H1 (cell line): ENCODE measurements around the gene MEF2D. TPM values are rescaled to one million over a fixed set of nuclear protein-coding genes. Genes with fewer than 3 reads are reported as not detected.
A peak's percentile ranks its signal among the peaks of the same experiment; 100 is the strongest.

Experiments
- CTCF ChIA-PET: fragments of 300-600 bp; sonication (Branson Sonifier 250); formaldehyde crosslinking; loops from one replicate; lab custom pipeline; 2021; ENCODE audit not compliant: partially characterized antibody; lab: Charles Lee
- POLR2A ChIA-PET: fragments of 300-600 bp; sonication (Branson Sonifier 250); formaldehyde crosslinking; loops from one replicate; lab custom pipeline; 2021; ENCODE audit warnings: inconsistent platforms; ENCODE audit not compliant: partially characterized antibody; lab: Charles Lee
- DNase-seq, 2 experiments: peaks; one replicate each; pipeline versions ENCODE4 v3.0.0 to v3.0.0-alpha.2; 2010 to 2022; ENCODE audit warnings: low spot score in 2 of 2, low read depth in 1 of 2, mixed read lengths in 1 of 2
- FAIRE-seq: peaks from 2 replicates; lab custom pipeline; 2011; peaks lifted over from hg19 to GRCh38; lab: Jason Lieb, UNC
- H2AFZ ChIP-seq: 2 replicates; pipeline ENCODE4 v1.8.1; 2012; ENCODE audit warnings: low read length, inconsistent platforms
- H2AK5ac ChIP-seq: 2 replicates; pipeline ENCODE4 v1.6.1; 2013; ENCODE audit warnings: low read depth, low read length
- H2BK120ac ChIP-seq: replicated peaks from 2 replicates; pipeline ENCODE3; 2013; ENCODE audit warnings: low read depth, low read length, inconsistent platforms
- H2BK12ac ChIP-seq: 2 replicates; pipeline ENCODE4 v1.6.1; 2013; ENCODE audit warnings: low read depth, low read length
- H2BK15ac ChIP-seq: 2 replicates; pipeline ENCODE4 v1.6.1; 2013; ENCODE audit warnings: low read length
- H2BK20ac ChIP-seq: 2 replicates; pipeline ENCODE4 v1.6.1; 2013; ENCODE audit warnings: low read length
- H2BK5ac ChIP-seq: 2 replicates; pipeline ENCODE4 v1.6.1; 2013; ENCODE audit warnings: low read depth, low read length
- H3K14ac ChIP-seq: 2 replicates; pipeline ENCODE4 v1.6.1; 2013; ENCODE audit warnings: inconsistent platforms; ENCODE audit not compliant: insufficient read length
- H3K18ac ChIP-seq: 2 replicates; pipeline ENCODE4 v1.6.1; 2013; ENCODE audit warnings: low read length; ENCODE audit errors: extremely low read depth
- H3K23ac ChIP-seq: 2 replicates; pipeline ENCODE4 v1.6.1; 2013; ENCODE audit warnings: inconsistent platforms; ENCODE audit not compliant: insufficient read length
- H3K23me2 ChIP-seq: 2 replicates; pipeline ENCODE4 v1.6.1; 2013; ENCODE audit warnings: low read depth, low read length
- H3K27ac ChIP-seq: 2 replicates; pipeline ENCODE4 v1.6.1; 2011; ENCODE audit warnings: low read depth, low read length, inconsistent platforms
- H3K27me3 ChIP-seq, 4 experiments: replicated peaks in 1 of 4; 1 replicate in 1 of 4; 2 replicates in 3 of 4; pipeline versions ENCODE4 v1.6.1 to v1.8.1; 2011 to 2013; ENCODE audit warnings: low read length in 3 of 4, mild to moderate bottlenecking in 3 of 4, inconsistent platforms in 2 of 4, mixed read lengths in 2 of 4, moderate library complexity in 1 of 4; ENCODE audit not compliant: control insufficient read depth in 3 of 4, insufficient read depth in 3 of 4; ENCODE audit errors: extremely low read depth in 1 of 4
- H3K36me3 ChIP-seq, 4 experiments: 2 replicates each; pipeline versions ENCODE4 v1.6.1 to v1.8.1; 2011 to 2013; ENCODE audit warnings: mild to moderate bottlenecking in 4 of 4, low read length in 3 of 4, moderate library complexity in 2 of 4, control low read depth in 1 of 4, inconsistent platforms in 1 of 4; ENCODE audit not compliant: insufficient read depth in 4 of 4, control insufficient read depth in 2 of 4
- H3K4ac ChIP-seq: replicated peaks from 2 replicates; pipeline ENCODE3; 2013; ENCODE audit warnings: low read length, low read depth, mixed read lengths, inconsistent platforms; ENCODE audit not compliant: insufficient read length
- H3K4me1 ChIP-seq, 4 experiments: replicated peaks in 1 of 4; 1 replicate in 1 of 4; 2 replicates in 3 of 4; pipeline versions ENCODE4 v1.6.1 to v1.8.1; 2011 to 2013; ENCODE audit warnings: low read length in 3 of 4, inconsistent platforms in 2 of 4, mixed read lengths in 1 of 4; ENCODE audit not compliant: insufficient read depth in 4 of 4, control insufficient read depth in 3 of 4
- H3K4me2 ChIP-seq, 2 experiments: 2 replicates each; pipeline versions ENCODE4 v1.6.1 to v1.8.1; 2011 to 2013; ENCODE audit warnings: low read depth in 2 of 2, low read length in 2 of 2, control low read depth in 1 of 2, inconsistent platforms in 1 of 2, mild to moderate bottlenecking in 1 of 2; ENCODE audit not compliant: insufficient read depth in 1 of 2
- H3K4me3 ChIP-seq, 4 experiments: fragments of 200-600, 300-600 bp in 1 of 4; sonication (generic), shearing (Covaris generic), sonication (Bioruptor Twin) in 1 of 4; 2 replicates each; pipeline versions ENCODE4 v1.5.1 to v1.8.1; 2011 to 2016; ENCODE audit warnings: low read length in 4 of 4, low read depth in 3 of 4, control low read depth in 2 of 4, inconsistent platforms in 2 of 4, mild to moderate bottlenecking in 2 of 4, mixed read lengths in 1 of 4, moderate library complexity in 1 of 4; ENCODE audit not compliant: insufficient read depth in 2 of 4; ENCODE audit errors: extremely low read depth in 1 of 4
- H3K56ac ChIP-seq: replicated peaks from 2 replicates; pipeline ENCODE3; 2013; ENCODE audit warnings: low read depth, mild to moderate bottlenecking, mixed read lengths, low read length, inconsistent platforms; ENCODE audit not compliant: insufficient read length
- H3K79me1 ChIP-seq: 2 replicates; pipeline ENCODE4 v1.6.1; 2013; ENCODE audit warnings: low read depth, low read length, control low read depth
- H3K79me2 ChIP-seq, 2 experiments: 2 replicates each; pipeline versions ENCODE4 v1.6.1 to v1.8.1; 2012 to 2013; ENCODE audit warnings: low read length in 2 of 2, mild to moderate bottlenecking in 2 of 2, inconsistent platforms in 1 of 2; ENCODE audit not compliant: insufficient read depth in 2 of 2, control insufficient read depth in 1 of 2
- H3K9ac ChIP-seq, 4 experiments: replicated peaks in 1 of 4; 1 replicate in 1 of 4; 2 replicates in 3 of 4; pipeline versions ENCODE4 v1.6.1 to v1.8.1; 2011 to 2013; ENCODE audit warnings: low read depth in 3 of 4, low read length in 3 of 4, control low read depth in 2 of 4, mild to moderate bottlenecking in 2 of 4, moderate library complexity in 2 of 4, inconsistent platforms in 1 of 4; ENCODE audit errors: extremely low read depth in 1 of 4
- H3K9me3 ChIP-seq, 2 experiments: 2 replicates each; pipeline versions ENCODE4 v1.6.1 to v1.8.1; 2012 to 2013; ENCODE audit warnings: mild to moderate bottlenecking in 2 of 2, moderate library complexity in 2 of 2, control low read depth in 1 of 2, inconsistent platforms in 1 of 2, low read depth in 1 of 2, low read length in 1 of 2, mixed read lengths in 1 of 2; ENCODE audit not compliant: insufficient read depth in 2 of 2
- H4K20me1 ChIP-seq, 2 experiments: replicated peaks in 1 of 2; 2 replicates each; pipeline versions ENCODE3 to v1.8.1; 2011 to 2013; ENCODE audit warnings: inconsistent platforms in 2 of 2, low read length in 2 of 2, mild to moderate bottlenecking in 1 of 2; ENCODE audit not compliant: insufficient read depth in 2 of 2, control insufficient read depth in 1 of 2
- H4K5ac ChIP-seq: 2 replicates; pipeline ENCODE4 v1.6.1; 2013; ENCODE audit warnings: low read length, low read depth, mixed read lengths, inconsistent platforms; ENCODE audit not compliant: insufficient read length
- H4K8ac ChIP-seq: 2 replicates; pipeline ENCODE4 v1.8.0; 2013; ENCODE audit warnings: mild to moderate bottlenecking, moderate library complexity, low read length, inconsistent platforms; ENCODE audit not compliant: insufficient read depth; ENCODE audit errors: extremely low read depth
- H4K91ac ChIP-seq: replicated peaks from 2 replicates; pipeline ENCODE3; 2013; ENCODE audit warnings: low read length, mixed read lengths, inconsistent platforms; ENCODE audit not compliant: insufficient read length
- CBX8 ChIP-seq: fragments of 300-800, 300-1000 bp; sonication (generic); IDR thresholded peaks from 2 replicates; pipeline ENCODE4 v1.7.1; 2016; ENCODE audit warnings: low read depth, low read length, borderline replicate concordance
- KDM1A ChIP-seq: fragments of 200-600, 300-600 bp; sonication (generic); IDR thresholded peaks from 2 replicates; pipeline ENCODE4 v1.7.1; 2016; ENCODE audit warnings: mild to moderate bottlenecking, low read length, borderline replicate concordance
- POLR2A ChIP-seq, 2 experiments: IDR thresholded peaks; 1 replicate in 1 of 2; 2 replicates in 1 of 2; pipeline ENCODE4 v1.6.1; 2011; ENCODE audit warnings: low read depth in 2 of 2, low read length in 2 of 2, mild to moderate bottlenecking in 2 of 2; ENCODE audit errors: control extremely low read depth in 1 of 2
- RXRA ChIP-seq: IDR thresholded peaks from 2 replicates; pipeline ENCODE4 v1.6.1; 2011; ENCODE audit warnings: low read depth, mild to moderate bottlenecking, low read length, moderate library complexity; ENCODE audit not compliant: insufficient read depth
- SP2 ChIP-seq: IDR thresholded peaks from 2 replicates; pipeline ENCODE4 v1.6.1; 2012; ENCODE audit warnings: mild to moderate bottlenecking, low read length, inconsistent platforms
- SRF ChIP-seq: IDR thresholded peaks from 2 replicates; pipeline ENCODE4 v1.6.1; 2011; ENCODE audit warnings: mild to moderate bottlenecking, low read depth, low read length, moderate library complexity
- TAF1 ChIP-seq: IDR thresholded peaks from 2 replicates; pipeline ENCODE4 v1.6.1; 2011; ENCODE audit warnings: mild to moderate bottlenecking, low read depth, low read length
- TCF12 ChIP-seq: IDR thresholded peaks from 2 replicates; pipeline ENCODE4 v1.6.1; 2011; ENCODE audit warnings: low read depth, mild to moderate bottlenecking, low read length
- WGBS, 2 experiments: shearing (Covaris generic) in 1 of 2; methylation state at CpG; one replicate each; pipeline versions ENCODE4 v1.1.6 to v1.1.7; 2013 to 2015; ENCODE audit warnings: low lambda C conversion rate in 2 of 2, mixed read lengths in 2 of 2, inconsistent platforms in 1 of 2, low coverage in 1 of 2, missing lambda C conversion rate in 1 of 2; ENCODE audit not compliant: insufficient replicate concordance in 2 of 2, insufficient coverage in 1 of 2, insufficient read length in 1 of 2; ENCODE audit errors: extremely low coverage in 1 of 2, missing lambda C conversion rate in 1 of 2; 5-methylcytosine and 5-hydroxymethylcytosine counted together
- polyA plus RNA-seq, 7 experiments: library from polyadenylated mRNA; depleted of rRNA in 3 of 7; stranded (reverse) in 5 of 7; unstranded in 2 of 7; fragments of >200 nt in 5 of 7; fragments of 200-250 nt in 2 of 7; gene quantifications; 1 replicate in 5 of 7; 2 replicates in 1 of 7; 4 replicates in 1 of 7; pipeline versions ENCODE4 v1.2.1 to v1.2.3, GENCODE V29; 2011 to 2013; ENCODE audit warnings: missing spikeins in 2 of 7, mixed read lengths in 2 of 7
- total RNA-seq: library from RNA; stranded (reverse); fragmentation: NEBNext Ultra II Directional; extraction: Animal tissue kit (Norgen Biotek cat#: 25700); gene quantifications from 2 replicates; pipeline ENCODE4 v1.2.1, GENCODE V29; 2021
- TF ChIP-seq, protein P1 (sequence below): IDR thresholded peaks from 2 replicates; pipeline ENCODE4 v1.6.1; 2011; ENCODE audit warnings: low read length, improper control_type of control experiment
- TF ChIP-seq, protein P2 (sequence below): IDR thresholded peaks from 2 replicates; pipeline ENCODE4 v1.6.1; 2012; ENCODE audit warnings: inconsistent platforms

The MEF2D gene
- total and polyA plus RNA-seq, 2 of the 8 experiments (the other 6 are each of a cell fraction or from before 2014, with no cell fraction given), result 17.3 to 20.3 TPM

DNA sequence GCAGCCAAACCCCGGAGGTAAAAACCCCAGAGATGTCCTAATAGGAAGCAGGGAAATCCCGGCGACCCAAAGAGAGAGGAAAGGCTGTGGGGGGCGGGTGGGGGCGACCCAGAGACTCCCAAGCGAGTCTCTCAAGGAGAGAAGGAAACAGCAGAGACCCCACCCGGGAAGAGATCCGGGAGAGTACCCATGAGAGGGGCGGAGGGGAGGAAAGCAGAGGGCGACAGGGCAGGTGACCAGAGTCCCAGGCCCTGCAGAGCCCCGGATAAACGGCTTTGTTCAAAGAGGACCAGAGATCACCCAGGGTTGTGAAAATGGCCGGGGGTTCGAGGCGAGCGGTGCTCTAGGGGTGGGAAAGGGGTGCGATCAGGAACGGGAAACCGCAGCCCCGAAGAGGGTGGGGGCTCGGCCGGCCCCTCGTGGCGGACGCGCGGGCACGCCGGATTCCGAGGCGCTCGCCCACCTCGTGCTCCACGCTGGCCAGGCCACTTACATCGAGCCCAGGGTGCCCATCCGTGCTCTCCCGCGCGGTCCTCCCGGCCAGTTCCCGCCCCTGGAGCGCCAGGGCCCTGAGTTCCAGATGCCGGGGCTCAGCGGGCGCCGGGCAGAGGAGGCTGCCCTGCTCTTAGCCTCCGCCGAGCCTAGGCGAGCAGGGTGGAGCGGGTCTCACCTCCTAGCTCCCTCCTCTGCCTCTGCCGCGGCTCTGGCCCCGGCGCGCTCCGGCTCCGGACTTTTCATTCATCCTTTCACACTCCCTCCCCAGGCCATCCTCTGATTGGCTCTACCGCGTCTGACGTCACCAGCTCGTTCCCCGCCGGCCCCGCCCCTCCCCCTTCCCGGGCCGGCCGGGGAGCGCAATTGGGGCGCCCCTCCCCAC is 79.3 kb downstream of the MEF2D start:
- Histone ChIP-seq H2BK20ac (peak overlapping the region; percentile 82; the same call in 1 of the 2 replicates), H3K79me2 (no peaks in the 10 kb centered on the region), H3K27ac (peak overlapping the region; percentile 4; the same call in 1 of the 2 replicates), H3K27me3 (peaks cover 43 to 73% (median 65%) of the 10 kb centered on the region in 4 experiments), H2BK120ac (no peak overlapping the region), H3K4me2 (peak overlapping the region; percentile 78 to 96), H3K23me2 (peaks cover 13% of the 10 kb centered on the region), H4K8ac (peak overlapping the region; percentile 88), H3K4ac (no peak overlapping the region), H2BK5ac (peak overlapping the region; percentile 62; the same call in 1 of the 2 replicates), H2AK5ac (no peak overlapping the region), H2AFZ (peak overlapping the region; percentile 83; the same call in 1 of the 2 replicates), H3K23ac (no peak overlapping the region), H4K20me1 (peaks cover 0 to 5% of the 10 kb centered on the region in 2 experiments), H3K56ac (no peak overlapping the region), H3K9me3 (no peaks in the 10 kb centered on the region), H3K4me1 (peaks cover 10 to 26% (median 16%) of the 10 kb centered on the region in 4 experiments), H3K4me3 (peak overlapping the region; percentile 35 to 61 (median 45)), H2BK12ac (peak overlapping the region; percentile 81; the same call in 1 of the 2 replicates), H3K18ac (peak overlapping the region; percentile 95; the same call in 1 of the 2 replicates), H4K91ac (peak overlapping the region; percentile 76), H4K5ac (no peak overlapping the region), H3K14ac (no peak overlapping the region), H3K79me1 (no peaks in the 10 kb centered on the region), H3K36me3 (no peaks in the 10 kb centered on the region), H3K9ac (peak overlapping the region in 1 of 4 experiments; percentile 23; a peak in 3 of 7 replicates), H2BK15ac (peak overlapping the region; percentile 31; the same call in 1 of the 2 replicates)
- 3% methylated on average over 35 of the region's 69 CpGs; no CpG with 5 or more reads in 1 of the 2 experiments for WGBS, 2 experiments
- FAIRE-seq (no peak), DNase-seq (peak in 1 of 2 experiments; percentile 93)
- CTCF ChIA-PET, result interaction anchor here (1.0 to 14.9 kb wide), 6 partner anchors 11 to 36 kb away, joined by 3 to 124 read pairs (median 45); no protein-coding TSS in a partner anchor
- POLR2A ChIA-PET, result interaction anchor here (0.7 to 5.2 kb wide), 14 partner anchors 9 to 206 kb away, joined by 3 to 74 read pairs (median 6); partner anchors contain the start of gene MEF2D
- TF ChIP-seq POLR2A (IDR thresholded peaks at IDR 0.05; ENCODE audit: control extremely low read depth in 1 of 2, low read depth in 2 of 2, low read length in 2 of 2) (peak; percentile 69 to 87), CBX8 (no peak), KDM1A (peak; percentile 76; the same call in 1 of the 2 replicates), RXRA (no peak), TCF12 (no peak), SRF (no peak), SP2 (no peak), TAF1 (peak; percentile 92)
- TF ChIP-seq, protein P1, sequence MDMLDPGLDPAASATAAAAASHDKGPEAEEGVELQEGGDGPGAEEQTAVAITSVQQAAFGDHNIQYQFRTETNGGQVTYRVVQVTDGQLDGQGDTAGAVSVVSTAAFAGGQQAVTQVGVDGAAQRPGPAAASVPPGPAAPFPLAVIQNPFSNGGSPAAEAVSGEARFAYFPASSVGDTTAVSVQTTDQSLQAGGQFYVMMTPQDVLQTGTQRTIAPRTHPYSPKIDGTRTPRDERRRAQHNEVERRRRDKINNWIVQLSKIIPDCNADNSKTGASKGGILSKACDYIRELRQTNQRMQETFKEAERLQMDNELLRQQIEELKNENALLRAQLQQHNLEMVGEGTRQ, result no peak
- TF ChIP-seq, protein P2, sequence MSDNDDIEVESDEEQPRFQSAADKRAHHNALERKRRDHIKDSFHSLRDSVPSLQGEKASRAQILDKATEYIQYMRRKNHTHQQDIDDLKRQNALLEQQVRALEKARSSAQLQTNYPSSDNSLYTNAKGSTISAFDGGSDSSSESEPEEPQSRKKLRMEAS, result peak; percentile 91
